Gastrocnemius medialis (tissue), 4 donors: ENCODE results near the gene SELENOI.

Experiments
- POLR2A ChIP-seq, 2 donors: fragments of 450-650 bp; IDR thresholded peaks; one replicate each; pipeline ENCODE4 v1.6.1; 2017; ENCODE audit warnings: antibody characterized with exemption in 2 of 2, mild to moderate bottlenecking in 2 of 2, moderate library complexity in 2 of 2
- TF ChIP-seq, protein P1 (sequence below), 5 experiments: fragments of 450-650 bp in 3 of 5; fragments of 200-600 bp in 2 of 5; sonication (generic) in 2 of 5; IDR thresholded peaks in 4 of 5; conservative IDR thresholded peaks in 1 of 5; 1 replicate in 4 of 5; 2 replicates in 1 of 5; pipeline ENCODE4 v1.5.1; 2016 to 2019; ENCODE audit warnings: antibody characterized with exemption in 5 of 5, mild to moderate bottlenecking in 3 of 5, moderate library complexity in 3 of 5

DNA sequence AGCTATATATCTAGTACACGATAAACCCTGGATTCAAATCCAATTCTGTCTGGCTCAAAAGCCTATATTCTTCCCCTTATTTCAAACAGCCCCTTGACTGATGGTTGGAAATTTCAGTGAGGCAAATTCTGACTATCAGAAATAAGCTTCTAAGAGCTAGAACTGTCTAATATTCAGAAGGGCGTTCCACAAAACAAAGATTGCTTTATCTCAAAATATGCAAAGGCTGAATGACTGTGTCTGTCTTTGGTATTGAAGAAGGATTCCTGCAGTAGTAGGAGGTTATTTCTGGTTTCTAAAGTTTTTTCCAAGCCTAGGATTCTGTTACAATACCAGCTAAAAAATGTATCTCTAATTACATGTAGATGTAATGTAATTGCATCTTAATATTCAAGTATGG, 86.9 kb downstream of the SELENOI start:
- TF ChIP-seq, protein P1, sequence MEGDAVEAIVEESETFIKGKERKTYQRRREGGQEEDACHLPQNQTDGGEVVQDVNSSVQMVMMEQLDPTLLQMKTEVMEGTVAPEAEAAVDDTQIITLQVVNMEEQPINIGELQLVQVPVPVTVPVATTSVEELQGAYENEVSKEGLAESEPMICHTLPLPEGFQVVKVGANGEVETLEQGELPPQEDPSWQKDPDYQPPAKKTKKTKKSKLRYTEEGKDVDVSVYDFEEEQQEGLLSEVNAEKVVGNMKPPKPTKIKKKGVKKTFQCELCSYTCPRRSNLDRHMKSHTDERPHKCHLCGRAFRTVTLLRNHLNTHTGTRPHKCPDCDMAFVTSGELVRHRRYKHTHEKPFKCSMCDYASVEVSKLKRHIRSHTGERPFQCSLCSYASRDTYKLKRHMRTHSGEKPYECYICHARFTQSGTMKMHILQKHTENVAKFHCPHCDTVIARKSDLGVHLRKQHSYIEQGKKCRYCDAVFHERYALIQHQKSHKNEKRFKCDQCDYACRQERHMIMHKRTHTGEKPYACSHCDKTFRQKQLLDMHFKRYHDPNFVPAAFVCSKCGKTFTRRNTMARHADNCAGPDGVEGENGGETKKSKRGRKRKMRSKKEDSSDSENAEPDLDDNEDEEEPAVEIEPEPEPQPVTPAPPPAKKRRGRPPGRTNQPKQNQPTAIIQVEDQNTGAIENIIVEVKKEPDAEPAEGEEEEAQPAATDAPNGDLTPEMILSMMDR (IDR thresholded peaks at IDR 0.05 in 4 of 5, conservative IDR thresholded peaks at IDR 0.05 in 1 of 5): no peak
- no peak for TF ChIP-seq POLR2A (IDR thresholded peaks at IDR 0.05)
